SK-N-DZ (cell line): ENCODE data around the gene OXSM. TPM values are rescaled to one million over a fixed set of nuclear protein-coding genes. Genes with fewer than 3 reads are reported as not detected.

Experiments
- DNase-seq: peaks from one replicate; pipeline ENCODE4 v3.0.0-alpha.2; 2015; ENCODE audit warnings: low spot score
- polyA plus RNA-seq, 2 experiments: library from polyadenylated mRNA; depleted of rRNA; stranded (reverse); fragments of >200 nt; gene quantifications; 2 replicates each; pipeline ENCODE4 v1.2.3, GENCODE V29; 2014

OXSM gene
- polyA plus RNA-seq (2014; cell fraction: cytosol; rRNA removed) = 21.9 and 25.3 TPM in 2 replicates
- polyA plus RNA-seq (2014; cell fraction: nucleus; rRNA removed) = 24.7 and 38.1 TPM in 2 replicates

DNA sequence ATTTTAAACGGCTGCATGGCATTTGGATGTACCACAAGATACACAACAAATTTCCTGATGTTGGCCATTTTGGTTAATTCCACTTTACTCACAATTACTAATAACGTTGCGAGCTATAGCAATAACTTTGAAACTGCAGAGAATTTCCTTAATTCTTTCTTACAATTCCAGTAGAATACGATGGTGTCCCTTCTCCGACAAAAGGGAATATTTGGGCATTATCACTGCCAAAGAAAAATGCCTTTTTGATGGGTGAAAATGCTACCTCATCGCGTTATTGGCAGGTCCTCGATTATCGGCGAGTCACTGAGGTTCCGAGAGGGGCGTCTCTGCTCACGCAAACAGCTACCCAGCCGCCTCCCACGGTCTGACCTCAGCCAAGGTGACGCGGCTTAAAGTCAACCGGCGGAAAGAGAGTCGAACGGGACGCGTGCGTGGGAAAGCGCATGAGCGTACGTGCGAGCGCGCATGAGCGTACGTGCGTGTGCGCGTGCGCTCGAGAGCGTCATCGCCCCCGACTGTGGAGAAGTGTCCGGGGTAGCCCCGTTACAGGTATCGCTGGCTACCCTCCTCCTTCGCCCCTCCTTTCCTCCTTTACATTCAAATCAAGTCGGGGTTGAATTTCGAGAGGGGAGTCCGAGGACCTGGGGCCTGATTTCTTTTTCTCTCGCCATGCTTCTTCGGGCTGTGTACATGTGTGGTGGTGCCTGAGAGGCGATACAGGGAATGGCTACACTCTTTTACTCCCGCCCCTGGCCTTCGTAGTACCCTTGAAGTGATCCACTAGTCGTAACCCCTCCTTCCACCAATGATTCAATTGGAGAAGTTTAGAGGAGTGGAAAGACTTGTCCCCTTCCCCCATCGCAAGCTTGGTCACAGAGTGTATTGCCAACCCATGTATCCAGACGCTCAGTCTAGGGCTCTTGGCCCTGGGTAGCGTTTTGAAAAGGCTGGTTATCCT lies at the start of gene OXSM:
TSS of gene OXSM (plus strand) at position 495 of the 961 bp plus-strand sequence. CDS start 931 bp downstream, outside the sequence.
- peak; percentile 93 for DNase-seq

DNA sequence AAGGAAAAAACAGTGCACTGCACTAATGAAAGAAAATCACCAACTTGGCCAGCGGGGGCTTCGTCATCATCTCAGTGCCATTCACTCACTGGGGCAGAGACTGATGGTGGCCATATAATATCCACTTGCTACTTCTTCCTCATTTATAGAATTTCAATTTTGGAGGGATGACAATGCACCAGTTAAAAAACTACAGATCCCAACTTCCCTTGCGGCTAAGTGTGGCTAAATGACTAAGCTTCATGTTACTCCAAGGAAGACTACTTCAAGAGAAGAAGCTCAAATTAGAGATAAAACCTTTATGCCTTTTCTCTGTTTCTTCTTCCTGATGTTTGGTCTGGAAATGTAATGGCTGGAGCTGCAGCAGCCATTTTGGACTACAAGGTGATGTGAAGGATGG lies 45.4 kb upstream of the OXSM start:
- DNase-seq = no peak

DNA sequence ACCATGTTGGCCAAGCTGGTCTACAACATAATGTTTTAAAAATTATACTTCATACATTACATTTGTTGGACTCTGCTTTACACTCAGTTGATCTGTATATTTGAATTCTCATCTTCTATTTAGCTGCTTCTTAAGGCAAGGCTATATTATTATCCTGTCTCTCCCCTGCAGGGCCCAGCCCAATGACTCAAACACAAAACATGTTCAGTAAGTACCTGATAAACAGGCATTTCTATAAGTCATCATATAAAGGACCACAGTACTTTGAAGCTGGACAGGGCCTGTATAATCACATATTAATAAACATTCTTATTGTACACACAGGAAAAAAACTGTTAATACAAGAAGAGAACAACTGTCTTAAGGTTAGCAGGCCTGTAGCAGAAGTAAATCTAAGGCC lies 42.9 kb upstream of the OXSM start:
- DNase-seq = no peak

DNA sequence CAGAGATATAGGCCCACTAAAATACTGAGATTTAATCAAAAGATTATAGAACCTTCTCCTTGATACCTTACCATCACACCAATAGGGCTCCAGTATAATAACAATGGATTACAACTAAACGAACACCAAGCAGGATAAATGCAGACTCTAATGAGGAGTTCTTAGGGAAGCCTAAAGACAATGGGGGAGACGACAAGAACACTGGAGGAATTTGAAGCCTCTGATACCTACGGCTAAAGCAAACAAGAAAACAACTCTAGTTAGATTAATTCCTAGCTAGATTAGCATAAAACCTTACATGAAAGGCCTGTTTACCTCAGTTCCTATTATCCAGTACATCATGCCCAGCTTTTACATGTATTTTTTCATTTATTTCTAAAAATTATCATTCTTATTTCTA lies 41.7 kb upstream of the OXSM start:
- no peak for DNase-seq

DNA sequence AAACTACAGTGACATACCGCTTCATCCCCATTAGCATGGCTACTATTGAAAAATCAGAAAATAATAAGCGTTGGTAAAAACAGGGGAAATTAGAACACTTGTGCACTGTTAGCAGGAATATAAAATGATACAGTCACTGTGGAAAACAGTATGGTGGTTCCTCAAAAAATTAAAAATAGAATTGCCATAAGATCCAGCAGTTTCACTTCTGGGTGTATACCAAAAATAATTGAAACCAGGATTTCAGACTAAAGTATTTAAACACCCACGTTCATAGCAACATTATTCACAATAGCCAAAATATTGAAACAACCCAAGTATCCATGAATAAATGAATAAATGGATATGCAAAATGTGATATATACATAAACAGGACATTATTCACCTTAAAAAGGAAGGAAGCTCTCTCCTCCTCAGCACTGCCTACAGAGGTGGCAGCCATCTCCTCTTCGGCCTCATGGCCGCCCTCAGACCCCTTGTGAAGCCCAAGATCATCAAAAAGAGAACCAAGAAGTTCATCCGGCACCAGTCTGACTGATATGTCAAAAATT lies 40.8 kb upstream of the OXSM start:
- no peak for DNase-seq

DNA sequence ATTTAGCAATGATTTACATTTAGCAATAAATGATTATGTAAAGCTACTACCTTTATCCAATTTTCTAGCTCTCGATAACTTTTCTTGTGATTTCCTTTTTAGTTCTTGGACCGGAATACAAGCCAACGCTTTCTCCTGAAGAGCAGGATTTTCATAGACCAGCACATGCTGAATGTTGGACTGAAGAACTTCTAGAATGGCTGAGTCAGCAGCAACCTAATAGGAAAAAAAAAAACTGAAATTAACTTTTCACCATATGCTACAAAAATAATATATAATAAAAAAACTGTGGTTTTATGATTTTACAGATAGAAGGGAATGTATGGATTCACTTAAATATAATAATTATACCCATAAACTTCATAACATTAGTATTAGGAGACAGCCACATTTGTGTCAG lies 38.8 kb upstream of the OXSM start:
- no peak for DNase-seq

DNA sequence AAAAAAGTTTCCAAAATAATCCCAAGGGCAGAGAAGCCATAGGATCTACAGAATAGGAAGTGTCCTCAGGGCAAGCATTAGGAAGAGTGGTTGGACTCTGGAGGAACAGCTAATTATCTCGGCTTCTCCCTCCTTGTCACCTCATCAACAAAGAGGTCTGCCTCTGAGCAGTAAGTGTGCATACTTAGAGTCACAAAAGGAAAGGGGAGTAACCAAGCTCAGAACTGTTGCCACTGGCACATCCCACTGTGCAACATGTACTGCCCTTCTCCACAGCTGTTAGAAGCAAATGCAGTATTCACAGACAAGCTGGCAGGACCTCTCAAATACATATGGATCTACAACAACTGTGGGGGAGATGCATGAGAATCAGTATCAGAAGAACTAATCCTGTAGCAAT lies 38.2 kb upstream of the OXSM start:
- DNase-seq = no peak

DNA sequence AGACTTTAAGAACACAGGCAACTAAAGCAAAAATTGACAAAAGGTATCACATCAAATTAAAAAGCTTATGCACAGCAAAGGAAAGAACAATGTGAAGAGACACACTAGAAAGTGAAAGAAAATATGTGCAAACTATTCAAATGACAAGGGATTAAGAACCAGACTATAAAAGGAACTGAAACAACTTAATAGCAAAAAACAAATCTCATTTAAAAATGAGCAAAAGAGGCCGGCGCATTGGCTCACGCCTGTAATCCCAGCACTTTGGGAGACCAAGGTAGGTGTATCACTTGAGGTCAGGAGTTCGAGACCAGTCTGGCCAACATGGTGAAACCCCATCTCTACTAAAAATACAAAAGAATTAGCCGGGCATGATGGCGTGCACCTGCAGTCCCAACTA lies 21.0 kb upstream of the OXSM start:
- no peak for DNase-seq

DNA sequence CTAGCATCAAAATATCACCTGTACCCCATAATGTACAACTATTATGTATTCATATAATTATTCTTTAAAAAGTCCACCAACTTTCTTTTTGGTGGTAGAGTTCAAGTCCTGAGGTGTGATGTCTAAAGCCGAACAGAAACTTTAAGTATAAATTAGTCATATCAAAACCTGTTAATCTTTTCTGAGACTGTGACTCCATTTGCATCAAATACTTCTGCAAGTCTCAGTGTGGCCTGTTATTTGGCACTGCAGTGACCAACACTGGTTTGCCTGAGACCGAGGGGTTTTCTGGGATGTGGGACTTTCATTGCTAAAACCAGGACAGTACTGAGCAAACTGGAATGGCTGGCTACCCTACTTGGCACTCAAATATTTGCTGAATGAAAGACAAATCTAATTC lies 14.0 kb upstream of the OXSM start:
- no peak for DNase-seq

DNA sequence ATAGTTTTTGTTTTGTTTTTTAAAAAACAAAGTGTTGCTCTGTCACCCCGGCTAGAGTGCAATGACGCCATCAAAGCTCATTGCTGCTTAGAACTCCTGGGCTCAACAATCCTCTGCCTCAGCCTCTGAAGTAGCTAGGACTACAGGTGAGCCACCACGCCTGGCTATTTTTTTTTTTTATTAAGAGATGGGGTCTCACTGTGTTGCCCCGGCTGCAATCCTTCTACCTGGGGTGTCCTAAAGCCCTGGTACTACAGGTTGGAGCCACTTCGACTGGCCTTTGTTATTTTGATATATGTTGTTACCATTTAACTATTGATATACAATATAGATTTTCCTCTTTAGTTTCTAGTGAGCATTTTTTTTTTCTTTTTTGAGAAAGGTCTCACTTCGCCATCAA lies 9.3 kb upstream of the OXSM start:
- no peak for DNase-seq

DNA sequence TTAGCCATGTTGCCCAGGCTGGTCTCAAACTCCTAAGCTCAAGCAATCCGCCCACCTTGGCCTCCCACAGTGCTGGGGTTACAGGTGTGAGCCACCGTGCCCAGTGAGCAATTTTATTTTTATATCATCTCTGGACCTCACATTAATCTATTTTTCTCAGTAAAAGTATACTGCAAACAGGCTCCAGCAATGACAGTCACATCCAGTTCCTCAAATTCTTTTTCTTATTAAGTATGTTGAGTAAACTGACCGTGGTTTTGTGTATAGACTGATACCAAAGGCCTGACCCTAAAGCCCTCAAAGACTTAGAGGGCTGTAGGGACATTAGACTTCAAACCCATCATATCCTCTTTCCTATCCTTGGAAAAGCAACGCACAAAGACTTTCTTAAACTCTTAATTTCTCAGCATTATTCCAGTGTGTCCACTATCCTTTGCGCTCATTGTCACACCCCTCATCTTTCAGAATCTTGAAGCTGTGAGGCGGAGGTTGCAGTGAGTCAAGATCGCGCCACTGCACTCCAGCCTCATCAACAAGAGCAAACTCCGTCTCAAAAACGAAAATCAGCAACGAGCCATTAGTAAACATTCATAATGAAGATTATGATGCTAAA lies 8.6 kb upstream of the OXSM start:
- no peak for DNase-seq

DNA sequence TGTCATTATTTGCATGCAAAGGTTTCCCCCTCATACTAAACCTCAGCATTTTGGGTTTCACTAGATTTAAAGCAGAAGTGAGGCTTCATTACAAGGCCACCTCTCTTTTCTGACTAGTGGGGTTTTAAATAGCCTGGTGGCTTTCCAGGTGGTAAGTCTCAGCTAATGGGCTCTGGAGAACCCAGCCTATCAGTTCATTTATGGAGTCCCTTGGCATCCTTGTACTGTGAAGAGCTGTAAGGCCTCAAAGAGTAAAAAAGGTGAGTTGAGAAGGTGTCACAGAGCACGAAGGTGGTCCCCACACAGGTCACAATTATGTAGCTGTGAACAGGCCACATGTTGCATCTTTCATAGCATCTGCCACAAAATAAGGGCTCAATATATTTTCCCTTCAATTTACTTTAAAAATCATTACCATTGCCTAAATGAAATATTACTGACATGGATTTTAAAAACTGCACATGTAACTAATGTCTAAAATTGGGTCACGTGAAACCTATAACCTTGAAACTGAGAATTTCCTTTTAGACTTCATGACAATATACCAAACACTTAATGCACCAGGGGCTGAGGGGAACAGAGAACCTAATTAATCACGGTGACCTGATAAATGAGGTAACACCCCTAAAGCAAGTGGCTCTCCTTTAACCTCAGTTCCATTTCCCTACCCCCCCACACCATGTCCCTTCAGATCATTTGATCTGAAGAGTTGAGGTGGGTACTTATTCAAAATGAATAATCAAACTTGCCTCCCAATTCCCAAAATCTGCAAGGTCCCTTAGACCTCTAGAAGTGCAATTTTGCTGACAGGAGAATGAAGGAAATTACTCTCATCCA lies 7.9 kb upstream of the OXSM start:
- DNase-seq = no peak

DNA sequence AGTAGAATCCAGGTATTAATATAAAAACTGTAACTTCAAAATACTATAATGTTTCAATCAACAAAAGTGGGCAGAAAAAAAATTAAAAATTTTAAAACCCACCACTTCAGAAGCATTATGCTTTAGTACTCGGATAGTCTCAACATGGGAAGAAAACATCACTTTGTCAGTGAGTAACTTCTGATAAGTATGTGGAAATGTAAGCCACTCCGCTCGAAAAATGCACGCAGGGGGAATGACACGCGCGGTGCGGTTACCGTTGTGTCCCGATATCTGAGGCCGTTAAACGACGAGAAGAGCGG lies 7.3 kb upstream of the OXSM start:
- DNase-seq = no peak

DNA sequence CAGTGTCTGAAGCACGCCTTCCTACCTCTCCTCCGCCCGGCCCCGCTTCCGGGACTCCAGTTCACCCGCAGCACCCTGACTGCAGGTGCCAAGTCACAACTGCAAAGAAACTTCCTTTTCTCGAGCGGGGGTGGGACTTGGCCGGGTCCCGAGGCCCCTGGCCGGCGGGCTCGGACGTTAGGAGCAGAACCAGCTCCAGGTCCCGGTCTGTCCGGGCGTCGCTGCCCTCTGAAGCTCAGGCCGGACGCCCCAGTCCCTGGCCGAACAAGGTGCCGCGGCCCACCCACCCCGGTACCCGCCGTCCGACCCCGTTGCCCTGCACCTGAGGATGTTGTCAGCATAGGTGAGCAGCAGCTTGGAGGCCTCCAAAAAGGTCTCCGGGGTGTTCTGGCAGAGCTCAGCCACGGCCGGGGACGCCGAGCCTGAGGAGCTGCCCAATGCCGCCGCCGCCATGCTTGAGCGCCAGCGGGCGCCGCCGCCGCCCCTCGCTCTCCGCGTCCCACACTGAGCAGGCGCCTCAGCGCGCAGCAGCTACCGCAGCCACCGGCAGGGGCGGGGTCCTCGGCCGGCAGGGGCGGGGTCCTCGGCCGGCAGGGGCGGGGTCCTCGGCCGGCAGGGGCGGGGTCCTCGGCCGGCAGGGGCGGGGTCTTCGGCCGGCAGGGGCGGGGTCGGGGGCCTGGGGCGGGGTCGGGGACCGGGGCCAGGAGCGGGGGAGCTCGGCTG lies 6.8 kb upstream of the OXSM start, which contains the start of gene NGLY1:
TSS of gene NGLY1 (minus strand) at position 506 of the 723 bp plus-strand sequence. CDS start at position 453, 53 bp downstream.
- DNase-seq = peak; percentile 81

DNA sequence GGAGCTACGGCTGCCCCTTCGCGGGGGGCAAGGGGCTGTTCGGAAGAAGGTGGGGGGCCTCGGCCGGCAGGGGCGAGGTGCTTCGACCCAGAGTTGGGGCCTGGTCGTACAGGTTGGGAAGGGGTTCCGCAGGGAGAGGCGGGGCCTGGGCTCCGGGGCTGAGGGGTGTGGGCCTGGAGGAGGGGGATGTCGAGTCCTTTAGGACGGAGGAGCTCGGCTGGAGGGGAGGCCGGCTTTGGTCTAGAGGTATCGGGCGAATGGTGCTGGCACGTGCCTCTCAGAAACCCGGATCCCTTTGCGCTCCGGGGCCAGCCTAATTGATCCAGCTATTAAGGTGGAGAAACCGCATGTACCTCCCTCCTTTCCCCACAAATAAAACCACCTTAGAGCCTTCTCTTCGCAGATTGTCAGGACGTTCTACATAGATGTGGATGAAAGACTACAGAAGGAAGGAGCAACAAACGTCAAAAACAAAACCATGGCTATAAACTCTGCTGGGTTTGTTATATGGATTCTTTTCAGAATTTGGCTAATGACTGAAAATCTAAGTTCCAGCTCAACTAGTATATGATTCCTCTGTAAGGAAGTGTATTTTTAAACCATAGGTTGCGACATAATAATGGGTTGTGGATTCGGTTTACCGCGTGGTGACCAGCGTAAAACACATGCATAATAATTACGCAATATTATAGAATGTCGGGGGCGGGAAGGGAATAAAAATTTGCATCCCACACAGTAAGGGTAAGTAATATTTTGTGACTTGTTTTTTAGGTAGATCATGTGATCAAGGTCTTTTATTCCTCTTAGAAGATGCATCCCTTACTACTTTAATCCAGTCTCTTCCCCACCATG lies 6.0 kb upstream of the OXSM start:
- peak; percentile 82 for DNase-seq

DNA sequence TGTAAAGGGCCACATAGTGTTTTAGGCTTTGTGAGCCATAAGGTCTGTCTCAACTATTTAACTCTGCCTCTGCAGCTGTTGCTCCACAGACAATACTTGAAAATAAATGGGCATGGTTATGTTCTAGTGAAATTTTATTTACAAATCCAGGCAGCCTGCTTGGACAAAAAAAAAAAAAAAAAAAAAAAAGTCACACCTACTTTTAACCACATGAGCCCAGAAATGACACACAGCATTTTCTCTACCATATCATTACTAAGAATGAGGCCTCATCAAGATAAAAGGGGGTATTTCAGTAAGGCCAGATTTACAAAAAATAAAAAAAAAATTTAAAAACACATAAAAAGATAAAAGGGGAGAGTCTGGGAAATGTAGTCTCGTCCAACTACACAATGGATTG lies 4.9 kb upstream of the OXSM start:
- no peak for DNase-seq

DNA sequence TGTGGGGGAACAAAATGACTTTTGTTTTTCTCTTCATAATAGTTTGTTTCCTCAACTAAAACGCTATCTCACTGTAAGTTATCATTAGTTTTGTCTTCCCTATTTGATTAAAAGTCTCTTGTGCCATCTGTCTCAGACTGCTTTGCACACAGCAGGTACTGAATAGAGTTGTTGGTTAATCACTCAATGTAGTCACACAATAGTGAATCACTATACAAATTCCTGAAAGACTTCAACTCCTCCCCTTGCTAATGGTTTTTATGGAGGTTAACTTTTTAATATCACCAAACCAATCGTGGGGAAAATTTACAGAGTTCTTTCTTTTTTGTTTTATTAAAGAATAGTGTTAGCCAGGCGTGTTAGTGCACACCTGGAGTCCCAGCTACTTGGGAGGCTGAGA lies 4.1 kb upstream of the OXSM start:
- no peak for DNase-seq

DNA sequence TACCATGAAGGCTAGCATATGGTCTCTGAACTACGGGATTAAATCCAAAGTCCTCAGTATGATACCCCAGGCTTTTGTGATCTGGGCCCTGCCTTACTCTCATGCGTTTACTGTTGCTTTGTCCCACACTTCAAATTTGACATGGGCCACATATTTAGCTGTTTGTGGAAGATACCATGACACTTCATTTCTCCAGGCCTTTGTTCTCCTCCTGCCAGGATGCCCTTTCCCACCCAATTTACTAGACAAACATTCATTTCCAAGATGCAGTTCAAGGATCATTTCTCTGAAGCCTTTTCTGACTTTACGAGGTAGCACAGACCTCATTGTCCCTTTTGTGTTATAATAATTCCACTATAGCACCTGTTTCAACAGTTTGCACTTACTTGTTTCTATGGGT lies 2.2 kb upstream of the OXSM start:
- DNase-seq = no peak

DNA sequence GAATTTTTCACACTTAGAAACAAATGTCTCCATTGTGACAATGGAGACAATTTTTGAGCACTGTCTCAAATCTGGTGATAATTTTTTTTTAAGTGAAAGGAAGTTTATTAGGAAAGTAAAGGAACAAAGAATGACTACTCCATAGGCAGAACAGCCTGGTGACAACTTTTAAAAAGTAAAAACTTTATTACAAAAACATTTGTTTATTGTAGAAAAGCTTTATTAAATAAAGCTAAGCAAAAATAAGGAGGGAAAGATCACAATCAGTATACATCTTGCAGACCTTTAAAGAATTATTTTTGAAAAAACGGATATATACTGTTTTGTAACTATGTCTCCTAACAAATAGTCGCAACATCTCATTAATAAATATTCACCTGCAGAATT lies 688 bp upstream of the OXSM start:
- DNase-seq = no peak

DNA sequence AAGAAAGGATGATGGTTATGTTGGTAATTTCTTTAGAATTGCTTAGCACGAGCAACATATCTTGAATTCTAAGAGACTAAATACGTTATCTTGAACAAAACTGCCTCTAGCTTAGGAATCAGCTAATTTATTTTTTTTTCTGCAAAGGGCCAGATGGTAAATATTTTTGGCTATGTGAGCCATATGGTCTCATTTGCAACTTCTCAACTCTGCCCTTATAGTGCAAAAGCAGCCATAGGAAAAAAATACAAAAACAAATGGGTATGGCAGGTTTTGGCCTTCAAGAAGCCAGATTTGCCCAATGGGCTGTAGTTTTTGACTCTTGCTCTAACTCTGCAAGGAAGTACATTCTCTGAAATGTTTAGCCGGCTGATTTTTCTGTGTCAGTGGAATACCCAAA lies 11.9 kb downstream of the OXSM start:
- DNase-seq = no peak
